Stimulated activated CD8-positive, alpha-beta memory T cell treated with anti-CD3 and anti-CD28 coated beads, Interleukin-15, amount 100 ng/mL, for 4 hours (primary cell): ENCODE data around the gene NPFF.
A peak's percentile ranks its signal among the peaks of the same experiment; 100 is the strongest.
"Not testable (repeated sequence)": the region's sequence is repeated elsewhere in the genome, so short reads cannot be mapped to it uniquely, and the experiment has no call there.

Experiments
- DNase-seq, 2 donors: peaks; one replicate each; pipeline ENCODE4 v3.0.0-alpha.2; 2020; ENCODE audit warnings: low read depth in 2 of 2

The NPFF gene

GRCh38 chr12:53496752-53497032 is 10.6 kb downstream of the NPFF start:
- DNase-seq: no peak

GRCh38 chr12:53495903-53496751 is 11.2 kb downstream of the NPFF start:
- DNase-seq: no peak

- DNase-seq: no peak
Observed at GRCh38 chr12:53493610-53494391, 13.5 kb downstream of the NPFF start.

- peak; percentile 67 to 71 for DNase-seq
Observed at GRCh38 chr12:53492830-53493609, 14.3 kb downstream of the NPFF start.

GRCh38 chr12:53492188-53492587 is 15.1 kb downstream of the NPFF start:
- DNase-seq: no peak

GRCh38 chr12:53489242-53489864 is 17.9 kb downstream of the NPFF start:
- no peak for DNase-seq

GRCh38 chr12:53486736-53487487 is 20.4 kb downstream of the NPFF start:
- no peak for DNase-seq

GRCh38 chr12:53485955-53486735 is 21.1 kb downstream of the NPFF start:
- DNase-seq: no peak

- DNase-seq: no peak
Observed at GRCh38 chr12:53484686-53485575, 22.4 kb downstream of the NPFF start.

GRCh38 chr12:53483979-53484377 is 23.3 kb downstream of the NPFF start:
- DNase-seq: no peak

GRCh38 chr12:53483225-53483978 is 23.9 kb downstream of the NPFF start:
- no peak for DNase-seq

GRCh38 chr12:53482626-53483168 is 24.6 kb downstream of the NPFF start:
- no peak for DNase-seq

- DNase-seq: no peak
Observed at GRCh38 chr12:53481939-53482586, 25.2 kb downstream of the NPFF start.

GRCh38 chr12:53481458-53481857 is 25.8 kb downstream of the NPFF start:
- not testable (repeated sequence) for DNase-seq

- DNase-seq: no peak
Observed at GRCh38 chr12:53480491-53481442, 26.5 kb downstream of the NPFF start.

- DNase-seq: no peak
Observed at GRCh38 chr12:53479331-53479730, 28.0 kb downstream of the NPFF start.

- no peak for DNase-seq
Observed at GRCh38 chr12:53478865-53479264, 28.4 kb downstream of the NPFF start.
